GM21360 (cell line): ENCODE results near the gene ATG4D.
"Not testable (repeated sequence)": the region's sequence is repeated elsewhere in the genome, so short reads cannot be mapped to it uniquely, and the experiment has no call there.

Source experiments
- ATAC-seq: cut with Tn5 transposase; IDR thresholded peaks from one replicate; pipeline ENCODE4 v1.9.1; 2021; ENCODE audit warnings: mild to moderate bottlenecking, moderate library complexity; ENCODE audit not compliant: unreplicated experiment

The ATG4D gene

DNA sequence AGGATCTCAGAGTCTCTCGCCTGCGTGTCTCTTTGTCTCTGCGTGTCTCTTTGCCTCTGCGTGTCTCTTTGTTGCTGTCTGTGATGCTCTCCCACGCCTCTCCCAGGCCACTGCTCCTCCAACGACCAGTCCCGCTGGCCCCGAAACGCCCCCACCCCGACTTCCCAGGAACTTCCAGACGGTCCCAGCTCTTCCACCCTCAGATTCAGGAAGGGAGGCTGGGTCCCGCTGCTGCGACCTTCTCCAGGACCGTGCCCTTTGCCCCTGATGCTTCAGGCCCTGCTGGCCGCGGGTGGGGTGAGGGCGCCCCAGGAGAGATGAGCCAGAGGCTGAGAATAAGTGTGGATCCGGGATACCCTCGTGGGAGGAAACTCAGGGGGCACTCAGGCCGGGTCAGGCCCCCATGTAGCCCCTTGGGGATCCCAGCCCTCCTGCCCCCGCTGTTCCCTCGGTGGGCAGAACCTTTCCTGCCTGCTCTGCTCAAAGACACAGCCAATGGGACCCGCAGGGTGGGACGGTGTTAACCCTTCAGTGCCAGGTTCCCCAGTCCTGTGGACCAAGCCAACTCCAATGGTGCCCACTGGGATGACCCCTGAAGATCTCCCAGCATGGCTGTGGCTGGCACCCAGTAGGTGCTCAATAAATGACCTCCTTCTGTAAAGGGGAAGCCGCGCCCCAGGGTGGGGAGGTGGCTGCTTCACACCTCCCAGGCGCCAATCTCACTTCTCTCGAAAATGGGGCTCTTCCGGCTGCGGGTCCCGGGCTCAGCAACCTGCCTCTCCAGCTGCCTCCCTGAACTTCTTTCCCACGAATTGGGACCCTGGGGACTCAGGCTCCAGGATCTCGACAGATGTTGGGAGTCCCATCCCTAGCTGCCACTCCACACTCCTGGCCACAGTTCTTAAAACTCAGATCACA lies 25.0 kb upstream of the ATG4D start:
- ATAC-seq: no peak

- ATAC-seq: no peak
Observed at GRCh38 chr19:10519421-10519820, 24.3 kb upstream of the ATG4D start.

DNA sequence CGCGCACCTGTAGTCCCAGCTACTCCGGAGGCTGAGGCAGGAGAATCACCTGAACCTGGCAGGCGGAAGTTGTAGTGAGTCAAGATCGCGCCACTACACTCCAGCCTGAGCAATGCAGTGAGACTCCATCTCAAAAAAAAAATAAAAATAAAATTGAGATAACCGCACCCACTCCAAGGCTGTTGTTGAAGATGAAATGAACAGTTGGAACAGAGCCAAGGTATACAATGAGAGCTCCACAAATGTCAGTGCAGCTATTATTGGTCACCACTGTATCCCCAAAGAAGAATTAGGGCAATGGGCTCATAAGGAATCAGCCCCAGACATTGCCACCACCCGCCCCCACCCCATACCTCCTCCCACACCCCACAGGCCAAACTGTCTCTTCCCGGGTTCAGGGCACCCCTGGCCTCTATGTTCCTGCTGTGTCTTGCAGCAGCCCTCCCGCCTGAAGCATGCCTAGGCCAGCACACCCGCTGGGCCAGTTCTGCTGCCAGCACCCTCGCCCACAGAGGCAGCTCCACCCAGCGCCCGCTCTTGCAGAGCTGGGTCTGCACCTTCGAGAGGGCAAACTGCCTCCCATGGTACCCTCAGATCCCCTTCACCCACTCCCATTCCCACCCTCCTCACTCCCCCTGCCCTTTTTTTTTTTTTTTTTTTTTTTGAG lies 22.9 kb upstream of the ATG4D start:
- ATAC-seq: no peak

- ATAC-seq: no peak
Observed at GRCh38 chr19:10521461-10522171, 22.1 kb upstream of the ATG4D start.

- no peak for ATAC-seq
Observed at GRCh38 chr19:10523135-10523636, 20.5 kb upstream of the ATG4D start.

DNA sequence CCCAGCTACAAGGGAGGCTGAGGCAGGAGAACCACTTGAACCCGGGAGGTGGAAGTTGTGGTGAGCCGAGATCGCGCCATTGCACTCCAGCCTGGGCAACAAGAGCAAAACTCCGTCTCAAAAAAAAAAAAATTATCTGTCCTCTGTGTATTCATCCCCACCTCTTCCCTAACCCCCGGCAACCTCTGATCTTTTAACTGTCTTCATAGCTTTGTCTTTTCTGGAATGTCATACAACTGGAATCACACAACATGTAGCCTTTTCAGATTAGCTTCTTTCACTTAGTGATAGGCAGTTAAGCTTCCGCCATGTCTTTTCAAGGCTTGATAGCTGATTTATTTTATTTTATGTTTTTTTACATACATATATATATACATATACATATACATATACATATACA lies 18.1 kb upstream of the ATG4D start:
- ATAC-seq: no peak

GRCh38 chr19:10526887-10527286 lies 16.8 kb upstream of the ATG4D start:
- ATAC-seq: not testable (repeated sequence)

DNA sequence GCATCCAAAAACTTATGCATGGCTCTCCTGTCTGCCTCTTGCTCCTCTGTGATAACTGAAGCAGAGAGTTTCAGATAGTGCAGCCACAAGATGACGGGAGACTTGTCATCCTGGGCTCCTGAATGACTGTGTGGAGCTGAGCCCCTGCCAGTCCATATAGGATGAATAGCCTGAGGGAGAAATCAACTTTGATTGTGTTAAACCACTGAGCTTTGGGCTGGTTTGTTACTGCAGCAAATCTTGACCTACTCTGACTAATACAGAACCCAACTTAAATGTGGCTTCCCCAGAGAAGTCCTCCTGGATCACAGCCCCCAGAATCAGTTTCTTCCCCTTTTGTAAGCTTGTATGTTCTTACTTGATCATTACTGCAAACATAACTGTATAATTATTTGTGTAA lies 11.2 kb upstream of the ATG4D start:
- ATAC-seq: no peak

GRCh38 chr19:10533646-10534386 lies 9.9 kb upstream of the ATG4D start:
- ATAC-seq: no peak

GRCh38 chr19:10535613-10536012 lies 8.1 kb upstream of the ATG4D start:
- ATAC-seq: no peak

DNA sequence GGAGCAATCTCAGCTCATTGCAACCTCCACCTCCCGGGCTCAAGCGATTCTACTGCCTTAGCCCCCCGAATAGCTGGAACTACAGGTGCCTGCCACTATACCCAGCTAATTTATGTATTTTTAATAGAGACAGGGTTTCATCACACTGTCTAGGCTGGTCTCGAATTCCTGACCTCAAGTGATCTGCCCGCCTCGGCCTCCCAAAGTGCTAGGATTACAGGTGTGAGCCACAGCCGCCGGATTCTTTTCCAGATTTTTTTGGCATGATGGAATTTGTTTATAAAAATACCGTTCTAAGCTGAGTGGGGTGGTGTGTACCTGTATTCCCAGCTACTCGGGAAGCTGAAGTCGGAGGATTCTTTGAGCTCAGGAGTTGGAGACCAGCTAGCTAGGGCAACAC lies 6.0 kb upstream of the ATG4D start:
- no peak for ATAC-seq

GRCh38 chr19:10538204-10538983 lies 5.3 kb upstream of the ATG4D start:
- ATAC-seq: no peak

DNA sequence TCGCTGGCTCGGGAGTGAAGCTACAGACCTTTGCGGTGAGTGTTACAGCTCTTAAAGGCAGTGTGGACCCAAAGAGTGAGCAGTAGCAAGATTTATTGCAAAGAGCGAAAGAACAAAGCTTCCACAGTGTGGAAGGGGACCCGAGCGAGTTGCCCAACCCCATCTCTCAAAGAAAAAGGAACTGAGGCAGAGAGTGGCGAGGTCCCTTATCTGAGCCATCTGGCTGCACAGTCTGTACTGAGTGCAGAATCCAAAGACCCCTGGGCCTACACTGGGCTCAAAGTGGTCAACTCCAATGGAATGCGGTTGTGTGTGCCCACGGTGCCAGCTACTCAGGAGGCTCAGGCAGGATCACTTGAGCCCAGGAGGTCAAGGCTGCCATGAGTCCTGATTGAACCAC lies 4.7 kb upstream of the ATG4D start:
- ATAC-seq: not testable (repeated sequence)

DNA sequence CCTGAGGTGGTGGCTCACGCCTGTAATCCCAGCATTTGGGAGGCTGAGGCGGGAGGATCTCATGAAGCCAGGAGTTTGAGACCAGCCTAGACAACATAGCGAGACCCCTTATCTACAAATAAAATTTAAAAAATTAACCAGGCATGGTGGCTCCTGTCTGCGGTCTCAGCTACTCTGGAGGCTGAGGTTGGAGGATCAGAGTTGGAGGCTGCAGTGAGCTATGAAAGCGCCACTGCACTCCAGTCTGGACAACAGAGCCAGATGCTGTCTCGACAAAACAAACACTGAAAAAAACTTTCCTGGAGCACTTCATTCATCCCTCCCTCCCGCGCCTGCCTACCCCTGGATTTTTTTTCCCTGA lies 665 bp upstream of the ATG4D start:
- no peak for ATAC-seq

DNA sequence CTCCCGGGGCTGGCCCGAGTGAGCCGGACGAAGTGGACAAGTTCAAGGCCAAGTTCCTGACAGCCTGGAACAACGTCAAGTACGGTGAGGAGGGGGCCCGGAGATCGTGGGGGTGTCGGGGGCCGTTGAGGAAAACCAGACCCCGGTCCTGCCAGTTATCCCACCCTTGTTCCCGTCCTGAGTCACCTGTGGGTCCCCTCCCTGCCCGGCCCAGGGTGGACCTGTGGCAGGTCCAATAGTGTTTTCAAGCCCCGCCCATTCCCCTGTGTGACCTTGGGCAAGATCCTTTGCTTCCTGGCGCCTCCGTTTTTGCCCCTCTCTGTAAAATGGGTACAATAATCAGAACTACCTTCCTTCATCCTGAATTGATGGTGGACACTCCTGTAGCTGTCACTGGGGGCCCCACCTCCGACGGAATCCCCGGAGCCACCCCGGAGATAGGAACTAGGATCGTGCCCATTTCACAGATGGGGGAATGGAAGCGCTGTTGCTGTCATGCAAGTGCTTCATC lies 593 bp downstream of the ATG4D start:
- no peak for ATAC-seq

GRCh38 chr19:10544753-10545251 lies 1.1 kb downstream of the ATG4D start:
- no peak for ATAC-seq

GRCh38 chr19:10546817-10547216 lies 3.1 kb downstream of the ATG4D start:
- ATAC-seq: no peak

GRCh38 chr19:10548746-10549276 lies 5.1 kb downstream of the ATG4D start:
- no peak for ATAC-seq

- no peak for ATAC-seq
Observed at GRCh38 chr19:10549733-10550132, 6.0 kb downstream of the ATG4D start.
